Activated CD8-positive, alpha-beta memory T cell treated with anti-CD3 and anti-CD28 coated beads, Interleukin-2, amount 50 U/mL, for 24 hours (primary cell): ENCODE data around the gene MUC22.
"Not testable (repeated sequence)": the region's sequence is repeated elsewhere in the genome, so short reads cannot be mapped to it uniquely, and the experiment has no call there.

Experiments
- DNase-seq: peaks from one replicate; pipeline ENCODE4 v3.0.0-alpha.2; 2020; ENCODE audit errors: extremely low read depth

The MUC22 gene

GRCh38 chr6:31038559-31038958, 28.3 kb downstream of the MUC22 start:
- no peak for DNase-seq

GRCh38 chr6:31040801-31041200, 30.5 kb downstream of the MUC22 start:
- no peak for DNase-seq

- no peak for DNase-seq
Measured at GRCh38 chr6:31041372-31041974, 31.2 kb downstream of the MUC22 start.

GRCh38 chr6:31042806-31043205, 32.5 kb downstream of the MUC22 start:
- peak; percentile 2 for DNase-seq

- no peak for DNase-seq
Measured at GRCh38 chr6:31048099-31048498, 37.8 kb downstream of the MUC22 start.

GRCh38 chr6:31049518-31049917, 39.2 kb downstream of the MUC22 start:
- DNase-seq, result no peak

GRCh38 chr6:31053187-31053586, 42.9 kb downstream of the MUC22 start:
- DNase-seq, result not testable (repeated sequence)

- DNase-seq, result no peak
Measured at GRCh38 chr6:31053873-31054272, 43.6 kb downstream of the MUC22 start.

- DNase-seq, result no peak
Measured at GRCh38 chr6:31055441-31055840, 45.2 kb downstream of the MUC22 start.

- no peak for DNase-seq
Measured at GRCh38 chr6:31057426-31058003, 47.2 kb downstream of the MUC22 start.

- no peak for DNase-seq
Measured at GRCh38 chr6:31058128-31058894, 48.0 kb downstream of the MUC22 start.

GRCh38 chr6:31060145-31060544, 49.9 kb downstream of the MUC22 start:
- DNase-seq, result no peak

GRCh38 chr6:31063906-31064435, 53.7 kb downstream of the MUC22 start:
- no peak for DNase-seq

GRCh38 chr6:31065556-31065955, 55.3 kb downstream of the MUC22 start:
- DNase-seq, result no peak

- DNase-seq, result not testable (repeated sequence)
Measured at GRCh38 chr6:31067028-31067427, 56.8 kb downstream of the MUC22 start.

GRCh38 chr6:31067891-31068668, 57.8 kb downstream of the MUC22 start:
- DNase-seq, result not testable (repeated sequence)

- peak; percentile 26 for DNase-seq
Measured at GRCh38 chr6:31068669-31069340, 58.5 kb downstream of the MUC22 start.

- no peak for DNase-seq
Measured at GRCh38 chr6:31070711-31071197, 60.5 kb downstream of the MUC22 start.

- DNase-seq, result no peak
Measured at GRCh38 chr6:31074401-31074800, 64.1 kb downstream of the MUC22 start.

- no peak for DNase-seq
Measured at GRCh38 chr6:31075528-31075927, 65.3 kb downstream of the MUC22 start.

GRCh38 chr6:31076611-31077010, 66.3 kb downstream of the MUC22 start:
- DNase-seq, result no peak
